Skeletal muscle satellite cell (primary cell): Measurements from ENCODE around the gene LBH.

Experiments
- H3K27me3 ChIP-seq: 2 replicates; pipeline ENCODE4 v1.7.0; 2013; ENCODE audit warnings: low read length; ENCODE audit not compliant: control insufficient read depth, insufficient read depth
- H3K36me3 ChIP-seq: 2 replicates; pipeline ENCODE4 v1.7.0; 2013; ENCODE audit warnings: mild to moderate bottlenecking, control low read depth, low read length; ENCODE audit not compliant: insufficient read depth
- H3K4me1 ChIP-seq: 2 replicates; pipeline ENCODE4 v1.7.0; 2013; ENCODE audit warnings: low read length; ENCODE audit not compliant: control insufficient read depth, insufficient read depth
- H3K4me2 ChIP-seq: 2 replicates; pipeline ENCODE4 v1.7.0; 2013; ENCODE audit warnings: mild to moderate bottlenecking, low read length
- H3K4me3 ChIP-seq: 2 replicates; pipeline ENCODE4 v1.7.0; 2013; ENCODE audit warnings: low read length
- H3K9ac ChIP-seq: 2 replicates; pipeline ENCODE4 v1.7.0; 2013; ENCODE audit warnings: mild to moderate bottlenecking, low read depth, low read length, moderate library complexity
- H3K9me3 ChIP-seq: replicated peaks from 2 replicates; pipeline ENCODE4 v1.7.0; 2013; ENCODE audit warnings: mild to moderate bottlenecking, control low read depth, low read length

Gene LBH

GRCh38 chr2:30197570-30198192 lies 33.7 kb upstream of the LBH start:
- Histone ChIP-seq H3K9me3 (no peaks in the 10 kb centered on the region), H3K4me3 (no peak overlapping the region), H3K9ac (no peak overlapping the region), H3K27me3 (peaks cover 5% of the 10 kb centered on the region), H3K36me3 (no peaks in the 10 kb centered on the region), H3K4me2 (no peak overlapping the region), H3K4me1 (peaks cover 4% of the 10 kb centered on the region)

GRCh38 chr2:30201990-30202389 lies 29.3 kb upstream of the LBH start:
- Histone ChIP-seq H3K4me2 (no peak overlapping the region), H3K9me3 (no peaks in the 10 kb centered on the region), H3K4me1 (peaks cover 4% of the 10 kb centered on the region), H3K36me3 (no peaks in the 10 kb centered on the region), H3K27me3 (peaks cover 17% of the 10 kb centered on the region), H3K9ac (no peak overlapping the region), H3K4me3 (no peak overlapping the region)

DNA sequence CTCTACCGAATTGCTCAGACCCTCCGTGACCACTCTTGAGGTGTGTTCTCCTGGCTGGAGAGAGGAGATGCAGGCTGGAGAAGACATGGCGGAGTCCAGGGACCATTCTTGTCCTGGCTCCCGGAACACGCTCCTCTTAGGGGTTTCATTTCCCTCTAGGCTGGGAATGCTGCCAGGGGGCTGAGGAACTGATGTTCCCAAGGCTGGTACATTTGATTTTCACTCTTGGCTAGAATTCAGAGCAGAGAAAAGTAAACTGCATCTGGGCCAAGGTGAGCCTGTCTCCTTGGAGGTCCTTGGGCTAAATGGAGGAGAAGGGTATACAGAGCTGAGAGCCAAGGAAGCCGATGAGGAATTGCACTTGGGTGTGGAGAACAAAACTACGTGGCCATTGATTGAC lies 28.2 kb upstream of the LBH start:
- Histone ChIP-seq H3K4me2 (no peak overlapping the region), H3K9me3 (no peaks in the 10 kb centered on the region), H3K4me1 (peaks cover 4% of the 10 kb centered on the region), H3K27me3 (peaks cover 23% of the 10 kb centered on the region), H3K9ac (no peak overlapping the region), H3K36me3 (no peaks in the 10 kb centered on the region), H3K4me3 (no peak overlapping the region)

- Histone ChIP-seq H3K4me1 (peaks cover 4% of the 10 kb centered on the region), H3K9me3 (no peaks in the 10 kb centered on the region), H3K36me3 (no peaks in the 10 kb centered on the region), H3K4me2 (no peak overlapping the region), H3K9ac (no peak overlapping the region), H3K4me3 (no peak overlapping the region), H3K27me3 (peaks cover 23% of the 10 kb centered on the region)
Observed at GRCh38 chr2:30204281-30204680, 27.1 kb upstream of the LBH start.

DNA sequence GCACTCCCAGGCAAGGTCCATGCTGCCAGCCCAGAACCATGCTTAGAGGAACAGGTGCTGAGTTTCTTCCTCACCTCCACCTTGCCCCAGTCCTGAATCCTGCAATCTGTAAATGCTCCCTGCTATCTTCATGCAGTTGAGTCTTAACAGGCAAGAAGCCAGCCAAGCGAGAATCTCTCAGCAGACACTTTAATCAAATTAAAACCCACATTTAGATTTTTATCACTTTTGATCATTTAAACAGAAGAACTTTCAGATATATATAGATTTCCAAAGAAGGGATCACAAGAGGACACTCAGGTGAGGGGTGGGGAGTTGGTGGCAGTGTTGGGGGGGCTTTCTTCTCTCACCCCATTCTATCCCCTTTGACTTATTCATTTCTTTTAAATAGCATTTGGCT lies 25.9 kb upstream of the LBH start:
- H3K4me3 ChIP-seq = no peak overlapping the region
- no peak overlapping the region for H3K4me2 ChIP-seq
- no peaks in the 10 kb centered on the region for H3K9me3 ChIP-seq
- peaks cover 23% of the 10 kb centered on the region for H3K27me3 ChIP-seq
- no peak overlapping the region for H3K9ac ChIP-seq
- no peaks in the 10 kb centered on the region for H3K36me3 ChIP-seq
- peaks cover 4% of the 10 kb centered on the region for H3K4me1 ChIP-seq

- Histone ChIP-seq H3K27me3 (peaks cover 23% of the 10 kb centered on the region), H3K9me3 (no peaks in the 10 kb centered on the region), H3K36me3 (no peaks in the 10 kb centered on the region), H3K4me3 (no peak overlapping the region), H3K9ac (no peak overlapping the region), H3K4me1 (peaks cover 4% of the 10 kb centered on the region), H3K4me2 (no peak overlapping the region)
Observed at GRCh38 chr2:30206461-30207430, 24.6 kb upstream of the LBH start.

- Histone ChIP-seq H3K9me3 (no peaks in the 10 kb centered on the region), H3K9ac (no peak overlapping the region), H3K4me2 (no peak overlapping the region), H3K4me3 (no peak overlapping the region), H3K4me1 (no peaks in the 10 kb centered on the region), H3K36me3 (no peaks in the 10 kb centered on the region), H3K27me3 (peaks cover 21% of the 10 kb centered on the region)
Observed at GRCh38 chr2:30208453-30208852, 22.9 kb upstream of the LBH start.

GRCh38 chr2:30209227-30209626 lies 22.1 kb upstream of the LBH start:
- no peaks in the 10 kb centered on the region for H3K9me3 ChIP-seq
- H3K4me2 ChIP-seq = no peak overlapping the region
- no peak overlapping the region for H3K9ac ChIP-seq
- no peaks in the 10 kb centered on the region for H3K36me3 ChIP-seq
- H3K4me1 ChIP-seq = no peaks in the 10 kb centered on the region
- peaks cover 19% of the 10 kb centered on the region for H3K27me3 ChIP-seq
- H3K4me3 ChIP-seq = no peak overlapping the region

DNA sequence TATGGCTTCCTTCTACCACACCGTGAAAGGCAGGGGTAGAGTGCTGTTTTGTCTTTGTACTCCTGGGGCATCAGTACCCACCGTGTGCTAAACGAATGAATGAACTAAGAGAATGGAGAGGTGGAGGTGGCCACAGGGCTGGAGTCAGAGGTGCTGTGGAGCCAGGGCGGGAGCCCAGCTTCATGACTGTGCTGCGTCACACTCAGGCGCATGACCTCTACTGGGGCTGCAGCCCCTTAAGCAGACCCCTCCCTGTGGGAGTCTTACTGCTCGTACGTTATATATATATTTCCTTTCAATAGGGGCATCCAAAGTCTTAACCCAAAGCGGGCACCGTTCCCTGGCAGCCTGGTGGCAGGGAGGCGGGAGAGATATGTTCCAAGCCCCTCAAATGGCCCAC lies 18.0 kb upstream of the LBH start:
- no peaks in the 10 kb centered on the region for H3K4me1 ChIP-seq
- no peak overlapping the region for H3K9ac ChIP-seq
- H3K4me2 ChIP-seq = no peak overlapping the region
- no peaks in the 10 kb centered on the region for H3K36me3 ChIP-seq
- no peaks in the 10 kb centered on the region for H3K27me3 ChIP-seq
- no peaks in the 10 kb centered on the region for H3K9me3 ChIP-seq
- H3K4me3 ChIP-seq = no peak overlapping the region

- Histone ChIP-seq H3K4me3 (no peak overlapping the region), H3K9me3 (no peaks in the 10 kb centered on the region), H3K36me3 (no peaks in the 10 kb centered on the region), H3K9ac (no peak overlapping the region), H3K27me3 (no peaks in the 10 kb centered on the region), H3K4me2 (no peak overlapping the region), H3K4me1 (no peaks in the 10 kb centered on the region)
Observed at GRCh38 chr2:30213907-30214463, 17.3 kb upstream of the LBH start.

- Histone ChIP-seq H3K9ac (no peak overlapping the region), H3K4me1 (no peaks in the 10 kb centered on the region), H3K36me3 (no peaks in the 10 kb centered on the region), H3K27me3 (peaks cover 3% of the 10 kb centered on the region), H3K9me3 (no peaks in the 10 kb centered on the region), H3K4me2 (no peak overlapping the region), H3K4me3 (no peak overlapping the region)
Observed at GRCh38 chr2:30216157-30216556, 15.2 kb upstream of the LBH start.
